GM20000 (cell line): ENCODE measurements around the gene FAM76B.

ENCODE experiments used
- DNase-seq: peaks from one replicate; pipeline ENCODE4 v3.0.0; 2012; ENCODE audit warnings: low spot score
- CTCF ChIP-seq: IDR thresholded peaks from 2 replicates; pipeline ENCODE4 v1.5.1; 2012; ENCODE audit warnings: mild to moderate bottlenecking, control low read depth; ENCODE audit errors: extremely low read depth, missing control alignments

Gene FAM76B

GRCh38 chr11:95732930-95733602 is 56.5 kb downstream of the FAM76B start:
- TF ChIP-seq CTCF = no peak
- DNase-seq = no peak

DNA sequence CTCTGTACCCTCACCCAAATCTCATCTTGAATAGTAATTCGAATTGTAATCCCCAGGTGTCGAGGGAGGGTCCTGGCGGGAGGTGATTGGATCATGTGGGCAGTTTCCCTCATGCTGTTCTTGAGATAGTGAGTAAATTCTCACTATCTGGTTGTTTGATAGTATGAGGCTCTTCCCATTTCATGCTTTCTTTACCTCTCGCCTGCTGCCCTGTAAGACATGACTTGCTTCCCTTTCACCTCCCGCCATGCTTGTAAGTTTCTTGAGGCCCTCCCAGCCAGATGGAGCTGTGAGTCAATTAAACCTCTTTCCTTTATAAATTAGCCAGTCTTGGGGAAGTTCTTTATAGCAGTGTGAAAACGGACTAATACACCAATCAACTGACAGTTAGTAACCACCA is 60.1 kb downstream of the FAM76B start:
- no peak for DNase-seq
- TF ChIP-seq CTCF = no peak

GRCh38 chr11:95728790-95729189 is 60.8 kb downstream of the FAM76B start:
- DNase-seq = no peak
- no peak for TF ChIP-seq CTCF

GRCh38 chr11:95728094-95728493 is 61.5 kb downstream of the FAM76B start:
- TF ChIP-seq CTCF = no peak
- DNase-seq = no peak

DNA sequence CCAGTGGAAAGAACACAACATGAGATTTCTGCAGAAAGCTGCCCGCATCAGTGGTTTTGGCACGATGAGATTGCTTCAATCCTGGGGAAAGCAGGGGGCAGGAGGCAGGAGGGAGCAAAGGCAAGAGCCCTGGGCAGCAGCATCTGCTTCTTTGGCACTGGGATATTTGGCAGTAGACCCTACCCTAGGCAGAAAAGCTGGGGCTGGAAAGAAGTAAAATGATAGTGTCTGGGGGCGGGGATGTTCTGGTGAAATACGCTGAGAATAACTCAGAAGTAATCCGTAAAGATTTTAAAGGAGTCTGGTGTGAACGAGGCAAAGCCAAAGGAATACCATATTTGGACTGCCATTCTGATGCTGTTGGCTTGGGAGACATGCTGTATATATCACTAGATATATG is 62.0 kb downstream of the FAM76B start:
- TF ChIP-seq CTCF = no peak
- DNase-seq = no peak

DNA sequence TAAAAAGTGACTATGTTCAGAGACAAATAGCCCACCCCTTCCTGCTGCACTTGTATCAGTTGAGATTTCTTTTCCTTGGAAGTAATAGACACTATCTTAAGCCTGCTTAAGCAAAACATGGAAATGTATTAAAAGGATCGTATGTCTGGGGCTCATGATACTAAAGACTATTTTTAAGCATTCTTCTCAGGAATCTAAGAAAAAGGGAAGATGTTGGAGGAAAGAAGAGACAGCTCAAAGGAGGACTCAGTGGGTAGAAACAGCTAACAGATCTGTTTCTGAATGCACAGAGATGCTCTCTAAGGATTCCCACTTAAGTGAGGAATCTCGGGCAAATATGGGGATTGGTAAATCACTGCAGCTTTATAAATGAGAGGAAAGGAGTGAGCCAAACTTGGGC is 62.5 kb downstream of the FAM76B start:
- no peak for DNase-seq
- no peak for TF ChIP-seq CTCF

DNA sequence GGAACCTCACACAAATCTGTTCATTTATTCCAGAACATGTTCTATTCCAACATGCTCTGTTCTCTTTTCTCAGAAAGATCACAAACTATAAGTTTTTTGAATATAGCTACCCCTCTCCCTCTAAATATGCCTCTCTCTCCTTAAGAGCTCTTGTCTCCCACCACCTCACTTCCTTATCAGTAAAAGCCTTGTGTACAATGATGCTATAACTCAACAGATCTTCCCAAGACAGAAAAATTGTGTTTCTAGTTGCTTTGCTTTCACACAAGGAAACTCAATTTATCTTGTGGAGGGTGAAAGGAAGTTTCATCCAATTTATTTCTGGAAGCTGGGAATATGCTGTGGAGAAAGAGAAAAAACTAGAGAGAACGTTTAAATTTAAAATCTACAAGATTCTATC is 64.4 kb downstream of the FAM76B start:
- no peak for DNase-seq
- no peak for TF ChIP-seq CTCF
